GM20000 (cell line): ENCODE results near the gene SINHCAF.

Experiments used
- DNase-seq: peaks from one replicate; pipeline ENCODE4 v3.0.0; 2012; ENCODE audit warnings: low spot score
- TF ChIP-seq, protein P1 (sequence below): IDR thresholded peaks from 2 replicates; pipeline ENCODE4 v1.5.1; 2012; ENCODE audit warnings: mild to moderate bottlenecking, control low read depth; ENCODE audit errors: extremely low read depth, missing control alignments

The SINHCAF gene

DNA sequence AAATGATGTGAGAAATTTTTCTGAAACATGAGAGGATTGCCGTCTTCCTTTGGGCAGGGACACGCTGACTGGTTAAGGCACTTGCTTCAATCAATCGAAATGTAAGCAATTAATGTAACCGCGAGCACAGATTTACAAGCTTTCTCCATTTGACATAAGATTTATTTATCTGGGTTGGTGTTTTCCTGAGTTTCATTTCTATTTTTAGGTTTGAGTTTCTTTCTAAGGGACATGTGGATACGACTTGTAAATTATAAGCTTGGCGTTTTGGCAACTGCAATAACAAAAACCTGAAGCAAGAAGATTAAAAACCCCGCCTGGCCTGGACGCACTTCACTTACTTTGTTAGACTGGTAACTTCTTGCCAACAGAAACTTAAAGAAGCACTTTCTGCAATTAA, 20.3 kb upstream of the SINHCAF start:
- TF ChIP-seq, protein P1, sequence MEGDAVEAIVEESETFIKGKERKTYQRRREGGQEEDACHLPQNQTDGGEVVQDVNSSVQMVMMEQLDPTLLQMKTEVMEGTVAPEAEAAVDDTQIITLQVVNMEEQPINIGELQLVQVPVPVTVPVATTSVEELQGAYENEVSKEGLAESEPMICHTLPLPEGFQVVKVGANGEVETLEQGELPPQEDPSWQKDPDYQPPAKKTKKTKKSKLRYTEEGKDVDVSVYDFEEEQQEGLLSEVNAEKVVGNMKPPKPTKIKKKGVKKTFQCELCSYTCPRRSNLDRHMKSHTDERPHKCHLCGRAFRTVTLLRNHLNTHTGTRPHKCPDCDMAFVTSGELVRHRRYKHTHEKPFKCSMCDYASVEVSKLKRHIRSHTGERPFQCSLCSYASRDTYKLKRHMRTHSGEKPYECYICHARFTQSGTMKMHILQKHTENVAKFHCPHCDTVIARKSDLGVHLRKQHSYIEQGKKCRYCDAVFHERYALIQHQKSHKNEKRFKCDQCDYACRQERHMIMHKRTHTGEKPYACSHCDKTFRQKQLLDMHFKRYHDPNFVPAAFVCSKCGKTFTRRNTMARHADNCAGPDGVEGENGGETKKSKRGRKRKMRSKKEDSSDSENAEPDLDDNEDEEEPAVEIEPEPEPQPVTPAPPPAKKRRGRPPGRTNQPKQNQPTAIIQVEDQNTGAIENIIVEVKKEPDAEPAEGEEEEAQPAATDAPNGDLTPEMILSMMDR, result no peak
- no peak for DNase-seq

DNA sequence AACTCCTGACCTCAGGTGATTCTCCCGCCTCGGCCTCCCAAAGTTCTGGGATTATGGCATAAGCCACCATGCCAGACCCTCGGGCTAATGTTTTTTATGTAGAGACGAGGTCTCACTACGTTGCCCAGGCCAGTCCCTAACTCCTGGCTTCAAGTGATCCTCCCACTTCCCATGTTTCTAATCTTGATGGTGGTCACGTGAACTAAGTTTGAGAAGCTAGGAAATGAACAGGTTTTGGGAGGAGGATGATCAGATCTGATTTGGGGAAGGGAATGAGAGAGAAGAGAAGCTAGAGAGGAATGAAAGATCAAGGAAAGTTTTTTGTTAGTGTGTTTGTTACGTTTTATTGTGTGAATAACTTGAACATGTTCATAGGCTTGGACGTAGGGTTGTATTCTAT, 17.2 kb upstream of the SINHCAF start:
- DNase-seq, result no peak
- TF ChIP-seq, protein P1, result no peak

DNA sequence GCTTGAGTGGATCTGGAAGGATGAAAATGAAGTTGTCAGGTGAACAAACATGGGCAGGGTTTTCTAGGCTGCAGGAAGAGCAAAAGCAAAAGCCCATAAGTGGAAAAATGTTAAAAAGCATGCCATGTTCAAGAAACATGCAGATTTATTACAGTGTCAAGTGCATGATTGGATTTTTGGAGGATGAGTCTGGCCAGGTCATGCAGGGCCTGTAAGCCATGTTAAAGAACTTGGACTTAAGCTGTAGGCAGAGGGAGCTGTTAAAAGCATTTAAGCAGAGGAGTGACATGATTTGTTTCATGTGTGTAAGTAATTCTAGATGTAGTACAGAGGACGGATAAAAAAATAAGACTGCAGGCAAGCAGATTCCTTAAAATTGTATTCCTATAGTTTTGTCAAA, 16.3 kb upstream of the SINHCAF start:
- DNase-seq, result no peak
- TF ChIP-seq, protein P1, result no peak

DNA sequence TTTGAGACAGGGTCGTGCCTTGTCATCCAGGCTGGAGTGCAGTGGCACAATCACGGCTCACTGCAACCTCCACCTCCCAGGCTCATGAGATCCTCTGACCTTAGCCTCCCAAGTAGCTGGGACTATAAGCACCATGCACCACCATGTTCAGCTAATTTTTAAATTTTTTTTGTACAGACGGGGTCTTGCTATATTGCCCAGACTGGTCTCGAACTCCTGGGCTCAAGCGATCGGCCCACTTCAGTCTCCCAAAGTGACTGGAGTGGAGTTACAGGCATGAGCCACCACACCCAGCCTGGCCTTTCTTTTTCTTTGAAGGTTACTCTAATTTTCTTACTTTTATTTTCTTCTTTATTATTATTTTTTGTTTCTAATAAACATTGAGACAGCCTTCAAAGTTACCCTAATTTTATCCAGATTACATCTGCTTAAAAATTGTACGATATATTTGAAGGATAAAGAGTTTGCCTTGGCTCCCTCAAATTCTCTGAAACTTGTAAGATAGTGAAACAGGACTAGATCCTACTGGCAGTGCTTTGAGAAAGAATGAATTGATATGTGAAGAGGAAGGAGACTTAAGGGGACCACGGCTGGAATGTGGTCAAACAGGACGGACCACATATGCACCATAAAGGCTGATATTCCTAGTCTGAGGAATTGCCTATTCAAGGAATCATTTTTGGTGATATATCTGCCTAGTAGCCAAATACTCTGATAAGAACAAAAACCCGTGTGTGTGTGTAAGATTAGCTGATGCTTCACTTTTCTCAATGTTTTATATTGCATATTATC, 14.1 kb upstream of the SINHCAF start:
- TF ChIP-seq, protein P1, result no peak
- no peak for DNase-seq

DNA sequence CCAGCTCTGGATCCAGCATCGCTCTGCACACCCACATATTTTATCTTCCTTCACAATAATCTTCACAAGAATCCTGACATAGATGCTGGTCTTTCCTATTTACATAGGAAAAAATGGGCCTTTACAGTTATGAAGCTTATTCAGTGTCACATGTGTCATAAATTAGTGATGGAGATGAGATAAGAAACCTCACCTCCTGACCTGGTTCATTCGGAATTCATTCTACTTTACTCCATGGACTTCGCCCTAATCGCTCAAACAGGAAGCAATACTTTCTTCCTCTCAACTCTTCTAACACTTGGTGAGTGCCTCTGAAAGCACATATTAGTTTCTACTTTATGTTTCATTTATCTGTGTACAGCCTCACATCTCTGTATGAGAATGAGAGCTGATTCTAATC, 12.0 kb upstream of the SINHCAF start:
- TF ChIP-seq, protein P1, result no peak
- DNase-seq, result no peak

DNA sequence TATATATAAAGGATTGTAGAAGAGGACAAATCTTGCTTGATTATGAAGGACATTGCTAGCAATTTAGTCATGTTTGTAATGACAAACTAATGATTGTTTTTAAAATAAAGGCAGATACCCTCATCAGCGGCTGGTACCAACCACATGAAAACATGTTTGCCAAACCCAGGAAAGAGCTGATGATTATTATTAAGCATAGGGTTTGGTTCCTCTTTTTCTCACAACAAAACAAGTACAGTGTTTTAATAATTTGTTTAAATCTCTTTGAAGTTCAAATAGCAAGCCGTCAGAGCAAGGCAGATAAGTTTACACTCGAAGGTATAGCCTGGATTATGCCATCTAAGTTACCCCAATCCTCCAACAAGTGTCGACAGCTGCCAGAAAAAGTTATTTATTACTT, 5.3 kb upstream of the SINHCAF start:
- TF ChIP-seq, protein P1, result no peak
- no peak for DNase-seq

DNA sequence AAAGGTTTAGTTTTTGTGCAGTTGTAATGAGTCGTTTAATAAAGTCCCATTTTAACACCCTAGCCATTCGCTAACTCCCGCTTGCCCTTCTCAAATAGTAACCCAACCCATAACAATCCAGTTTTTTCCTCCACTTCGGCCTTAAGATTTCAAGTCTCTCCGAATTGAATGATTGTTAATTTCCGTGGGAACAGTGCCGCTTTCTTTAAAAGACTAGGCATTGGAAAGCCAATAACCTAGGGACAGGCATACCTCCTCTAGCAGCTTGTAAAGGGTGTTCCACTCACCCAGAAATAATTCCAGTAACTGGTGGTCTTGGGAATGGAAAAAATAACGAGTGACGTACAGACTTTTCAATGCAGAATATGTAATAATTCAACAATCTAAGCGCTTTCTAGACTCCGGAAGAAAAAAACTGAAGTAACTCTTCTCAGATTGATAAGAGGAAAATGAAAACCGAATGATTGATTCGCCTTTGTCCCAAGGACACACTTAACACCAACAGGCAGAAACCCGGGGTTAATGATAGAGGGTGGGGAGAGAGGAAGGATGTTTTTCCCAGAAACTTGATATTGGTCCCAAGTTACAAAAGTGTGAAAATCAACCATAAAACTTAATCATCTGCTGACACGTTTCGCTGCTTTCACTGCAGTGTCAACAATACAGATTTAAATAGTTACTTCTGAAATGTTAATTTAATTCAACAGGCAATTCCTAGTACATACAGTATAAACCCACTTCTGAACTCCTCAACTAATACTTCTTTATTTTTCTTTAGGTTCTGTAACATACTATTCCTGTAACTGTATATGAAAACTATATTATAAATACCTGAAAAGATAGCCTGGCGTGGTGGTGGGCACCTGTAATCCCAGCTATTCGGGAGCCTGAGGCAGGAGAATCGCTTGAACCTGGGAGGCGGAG, 1.0 kb upstream of the SINHCAF start:
- TF ChIP-seq, protein P1, result no peak
- no peak for DNase-seq
